GM18511 (cell line): ENCODE results near the gene POLR3G.

Source experiments
- ATAC-seq: cut with Tn5 transposase; IDR thresholded peaks from one replicate; pipeline ENCODE4 v1.9.1; 2021; ENCODE audit warnings: mild to moderate bottlenecking, moderate library complexity; ENCODE audit not compliant: unreplicated experiment

The POLR3G gene, protein sequence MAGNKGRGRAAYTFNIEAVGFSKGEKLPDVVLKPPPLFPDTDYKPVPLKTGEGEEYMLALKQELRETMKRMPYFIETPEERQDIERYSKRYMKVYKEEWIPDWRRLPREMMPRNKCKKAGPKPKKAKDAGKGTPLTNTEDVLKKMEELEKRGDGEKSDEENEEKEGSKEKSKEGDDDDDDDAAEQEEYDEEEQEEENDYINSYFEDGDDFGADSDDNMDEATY

DNA sequence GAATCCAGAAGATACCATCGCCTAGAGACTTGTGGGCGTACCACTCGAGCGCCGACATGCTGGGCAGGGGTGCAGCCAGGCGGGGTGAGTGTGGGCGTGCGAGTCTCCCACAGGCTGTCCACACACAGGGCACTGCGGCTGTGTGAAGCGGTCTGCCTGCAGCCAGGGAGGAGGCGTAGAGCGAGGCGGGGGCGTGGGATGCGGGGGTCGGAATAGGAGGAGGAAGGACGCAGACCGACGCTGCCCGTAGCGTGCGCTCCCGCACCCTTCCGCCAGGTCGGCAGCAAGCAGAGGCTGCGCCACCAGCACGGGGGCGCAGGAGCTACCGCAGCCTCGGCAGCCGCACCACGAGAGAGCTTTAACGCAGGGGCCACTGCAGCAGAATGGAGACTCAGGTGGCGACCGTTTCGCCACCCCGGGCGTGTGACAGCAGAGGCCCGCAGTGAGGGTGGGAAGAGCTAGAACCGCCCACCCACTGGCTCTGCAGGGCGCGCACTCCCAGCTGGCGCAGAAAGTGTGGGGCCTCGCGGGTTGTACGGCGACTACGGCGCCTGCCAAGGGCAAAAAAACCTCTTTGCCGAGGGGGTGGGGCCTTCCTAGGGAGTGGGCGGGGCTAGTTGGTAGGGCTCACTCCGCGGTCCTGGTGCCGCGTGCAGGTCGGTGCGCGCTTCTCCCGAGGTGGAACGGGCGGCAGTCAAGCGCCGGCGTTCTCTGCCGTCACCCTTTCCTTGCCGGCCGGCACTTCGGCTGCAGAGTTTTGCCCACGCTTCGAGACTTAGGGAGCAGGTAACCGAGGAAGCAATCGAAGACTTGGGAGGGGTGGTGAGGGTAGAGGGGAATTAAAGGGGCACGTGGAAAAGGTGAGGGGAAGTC, at the start of gene POLR3G, which contains the start of gene MBLAC2:
Gene POLR3G (plus strand): TSS at position 630 of the 873 bp plus-strand sequence. CDS start 10,704 bp downstream, outside the sequence.
Gene MBLAC2 (minus strand): TSS at position 537 of the 873 bp plus-strand sequence. CDS start 479 bp downstream, at position 58.
- ATAC-seq, result peak; percentile 85

GRCh38 chr5:90434116-90434714, 40.4 kb upstream of the POLR3G start:
- no peak for ATAC-seq

- no peak for ATAC-seq
Measured at GRCh38 chr5:90437663-90438062, 37.0 kb upstream of the POLR3G start.

- no peak for ATAC-seq
Measured at GRCh38 chr5:90438100-90438499, 36.6 kb upstream of the POLR3G start.

GRCh38 chr5:90440644-90441043, 34.0 kb upstream of the POLR3G start:
- no peak for ATAC-seq

GRCh38 chr5:90446961-90447360, 27.7 kb upstream of the POLR3G start:
- ATAC-seq, result no peak

DNA sequence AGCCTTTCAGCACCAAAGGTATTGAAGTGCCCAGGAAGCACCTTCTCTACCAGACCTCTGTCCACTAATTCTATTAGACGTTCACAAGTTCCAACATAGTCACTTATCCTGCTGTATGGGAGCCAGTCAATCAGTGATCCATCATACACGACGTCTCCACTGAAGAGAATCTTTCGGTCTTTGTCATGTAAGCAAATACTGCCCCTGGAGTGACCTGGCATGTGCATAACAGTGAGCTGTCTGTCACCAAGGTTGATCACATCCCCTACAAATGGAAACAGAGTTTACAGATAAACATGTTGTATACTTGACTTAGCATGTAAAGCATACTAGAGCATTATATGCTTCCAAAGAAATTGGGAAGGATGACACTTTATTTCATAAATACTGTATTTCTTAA, 13.4 kb upstream of the POLR3G start:
- no peak for ATAC-seq

- ATAC-seq, result peak; percentile 1
Measured at GRCh38 chr5:90472783-90473395, 1.8 kb upstream of the POLR3G start.

GRCh38 chr5:90473396-90474234, 1.0 kb upstream of the POLR3G start:
- ATAC-seq, result peak; percentile 24

DNA sequence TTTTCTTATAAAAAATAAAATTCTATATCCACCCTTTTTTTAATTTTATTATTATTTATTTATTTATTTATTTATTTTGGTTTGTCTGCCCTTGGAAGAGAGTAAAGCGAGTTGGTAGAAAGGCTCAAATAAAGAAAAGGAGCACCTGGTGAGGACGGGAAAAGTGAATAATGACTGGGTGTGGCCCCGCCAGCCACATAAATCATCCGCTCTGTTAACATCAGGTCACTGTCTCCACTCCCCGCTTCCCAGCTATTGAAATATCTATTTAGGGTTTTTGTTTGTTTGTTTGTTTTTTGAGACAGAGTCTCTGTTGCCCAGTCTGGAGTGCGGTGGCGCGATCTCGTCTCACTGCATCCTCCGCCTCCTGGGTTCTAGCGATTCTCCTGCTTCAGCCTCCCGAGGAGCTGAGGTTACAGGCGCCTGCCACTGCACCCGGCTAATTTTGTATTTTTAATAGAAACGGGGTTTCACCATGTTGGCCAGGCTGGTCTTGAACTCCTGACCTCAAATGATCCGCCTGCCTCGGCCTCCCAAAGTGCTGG, 844 bp downstream of the POLR3G start:
- no peak for ATAC-seq

DNA sequence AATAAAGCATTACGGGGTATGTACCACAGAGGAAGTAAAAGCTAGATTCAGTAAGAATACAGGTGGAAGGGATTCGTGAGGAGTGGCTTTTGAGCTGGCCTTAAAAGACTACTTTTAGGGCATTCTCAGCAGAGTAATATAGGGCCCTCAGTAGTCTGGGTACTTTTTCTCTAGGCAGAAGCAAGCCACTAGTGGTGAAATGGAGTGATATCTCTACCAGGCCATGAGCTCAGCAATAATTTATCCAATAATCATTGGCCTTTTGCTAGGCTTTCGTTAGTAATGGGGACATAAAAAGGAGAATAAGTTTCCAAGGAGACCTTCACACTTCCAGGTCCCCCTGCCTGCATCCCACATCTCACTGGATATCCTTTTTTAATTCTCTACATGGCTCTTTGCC, 1.7 kb downstream of the POLR3G start:
- no peak for ATAC-seq

- no peak for ATAC-seq
Measured at GRCh38 chr5:90477073-90477472, 2.4 kb downstream of the POLR3G start.

DNA sequence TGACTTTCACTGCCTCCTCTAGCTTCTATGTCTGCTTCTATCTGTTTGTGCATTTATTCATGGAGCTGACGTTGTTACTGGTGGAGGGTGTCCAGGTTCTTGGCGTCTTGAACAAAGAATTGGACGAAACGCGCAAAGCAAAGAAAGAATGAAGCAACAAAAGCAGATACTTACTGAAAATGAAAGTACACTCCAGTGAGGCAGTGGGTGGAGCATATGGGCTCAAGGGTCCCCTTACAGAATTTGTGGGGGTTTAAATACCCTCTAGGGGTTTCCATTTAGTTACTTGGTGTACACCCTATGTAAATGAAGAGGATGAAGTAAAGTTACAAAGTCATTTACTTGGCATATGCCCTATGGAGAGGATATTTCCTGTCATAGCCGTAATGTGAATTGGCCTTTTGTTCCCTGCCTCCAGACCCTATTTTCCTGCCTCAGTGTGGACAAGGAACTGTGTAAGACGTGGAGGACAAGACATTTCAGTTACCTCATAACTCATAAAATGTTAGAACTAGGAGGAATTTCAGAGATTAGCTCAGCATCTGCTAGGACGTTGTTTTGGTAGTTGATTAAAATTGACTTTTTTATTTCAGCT, 3.1 kb downstream of the POLR3G start:
- ATAC-seq, result no peak

DNA sequence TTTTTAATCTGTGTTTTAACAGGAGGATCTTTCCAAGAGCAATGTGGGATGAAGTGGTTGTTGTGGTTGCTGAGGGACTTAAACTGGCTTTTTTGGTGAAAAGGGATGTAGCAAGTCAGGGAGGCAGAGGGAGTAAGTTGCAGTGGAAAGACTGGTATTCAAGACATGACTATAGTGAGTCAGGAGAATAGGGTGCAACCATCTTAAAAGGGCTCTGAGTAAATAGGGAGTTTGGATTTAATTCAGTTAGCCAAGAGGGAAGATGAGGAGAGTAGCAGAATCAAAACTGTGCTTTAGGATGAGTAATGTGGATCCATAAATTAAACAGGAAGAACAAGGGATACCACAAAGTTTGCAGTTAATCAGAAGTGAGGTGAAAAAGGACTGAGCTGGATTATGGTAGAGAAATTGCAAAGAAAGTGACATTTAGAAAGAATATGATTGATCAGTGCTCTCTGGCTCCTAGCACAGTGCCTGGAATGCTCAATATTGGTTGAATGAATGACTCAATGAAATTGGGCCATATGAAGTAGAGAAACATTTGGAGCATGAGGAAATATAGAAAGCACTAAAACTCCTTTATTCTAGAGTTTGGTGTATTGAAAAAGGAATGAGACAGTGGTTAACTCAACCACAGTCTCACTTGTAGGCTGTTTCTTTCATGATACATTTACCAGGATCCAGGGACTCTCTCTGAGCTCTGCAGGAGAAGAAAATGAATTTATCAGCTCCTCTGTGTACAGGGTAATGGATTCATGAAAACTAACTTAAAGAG, 5.1 kb downstream of the POLR3G start:
- no peak for ATAC-seq

- ATAC-seq, result no peak
Measured at GRCh38 chr5:90480699-90481098, 6.0 kb downstream of the POLR3G start.

DNA sequence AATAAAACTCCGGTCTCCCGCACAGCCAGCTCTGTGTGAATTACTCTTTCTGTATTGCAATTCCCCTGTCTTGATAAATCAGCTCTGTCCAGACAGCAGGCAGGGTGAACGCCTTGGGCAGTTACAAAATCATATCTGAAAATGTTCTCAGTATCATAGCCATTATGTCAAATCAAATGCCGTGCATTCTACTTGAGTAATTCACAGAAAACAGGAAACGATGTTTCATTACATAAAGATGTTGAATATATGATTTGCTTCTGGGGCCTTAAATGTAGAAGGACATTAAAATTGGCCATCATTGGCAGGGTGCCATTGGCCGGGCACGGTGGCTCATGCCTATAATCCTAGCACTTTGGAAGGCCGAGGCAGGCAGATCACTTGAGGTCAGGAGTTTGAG, 8.5 kb downstream of the POLR3G start:
- ATAC-seq, result no peak

DNA sequence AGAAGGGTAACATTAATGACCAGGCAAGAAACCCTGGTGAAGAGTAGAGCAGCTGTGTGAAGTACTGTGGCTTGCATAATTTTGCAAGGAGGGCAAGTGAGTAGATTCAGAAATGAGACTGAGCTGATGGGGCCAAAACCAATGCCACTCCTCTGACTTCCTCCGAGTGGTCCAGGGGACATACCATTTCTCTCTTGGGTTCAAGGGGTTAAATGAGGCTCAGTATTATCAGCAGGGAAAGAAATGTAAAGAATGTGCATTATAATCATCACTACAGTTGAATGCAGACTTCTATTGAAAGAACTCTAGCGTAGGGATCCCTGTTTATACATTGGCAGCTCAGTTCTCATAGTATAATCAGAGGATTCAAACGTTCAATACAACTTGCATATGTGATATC, 9.9 kb downstream of the POLR3G start:
- ATAC-seq, result no peak

DNA sequence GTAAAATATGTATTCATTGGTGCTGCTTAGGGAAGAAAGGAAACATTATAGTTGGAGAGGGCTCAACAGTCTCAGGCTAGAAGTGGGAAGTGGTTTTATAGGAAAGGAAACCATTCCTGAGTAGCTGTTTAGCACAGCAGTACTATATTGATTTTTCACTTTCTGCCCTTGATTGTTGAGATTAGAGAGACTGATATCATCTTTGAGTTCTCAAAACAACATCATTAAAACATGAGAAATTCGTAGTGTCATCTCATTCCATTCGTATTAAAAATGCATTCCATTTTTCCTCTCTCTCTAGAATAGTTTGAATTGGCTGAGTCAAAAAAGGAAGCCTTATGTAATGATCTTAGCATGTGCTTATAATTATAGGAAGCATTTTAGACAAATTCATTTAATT, 14.1 kb downstream of the POLR3G start:
- no peak for ATAC-seq

DNA sequence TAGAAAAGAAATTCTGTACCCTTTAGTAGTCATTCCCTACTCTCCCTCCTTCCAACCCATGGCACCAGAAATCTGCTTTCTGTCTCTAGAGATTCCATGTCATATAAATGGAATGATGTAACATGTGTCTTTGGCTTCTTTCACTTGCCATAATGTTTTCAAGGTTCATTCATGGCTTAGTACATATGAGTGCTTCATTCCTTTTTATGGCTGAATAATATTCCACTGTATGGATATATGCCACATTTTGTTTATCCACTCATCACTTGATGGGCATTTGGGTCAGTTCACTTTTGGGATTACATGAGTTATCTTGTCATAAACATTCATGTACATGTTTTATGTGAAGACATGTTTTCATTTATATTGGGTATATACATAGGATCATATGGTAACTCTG, 19.4 kb downstream of the POLR3G start:
- no peak for ATAC-seq
